ENCODE data around the gene RAB1B. TPM values are rescaled to one million over a fixed set of nuclear protein-coding genes. Genes with fewer than 3 reads are reported as not detected.

The RAB1B gene
- total and polyA plus RNA-seq, 4 donors = 78.6 to 203 (median 168) TPM

DNA sequence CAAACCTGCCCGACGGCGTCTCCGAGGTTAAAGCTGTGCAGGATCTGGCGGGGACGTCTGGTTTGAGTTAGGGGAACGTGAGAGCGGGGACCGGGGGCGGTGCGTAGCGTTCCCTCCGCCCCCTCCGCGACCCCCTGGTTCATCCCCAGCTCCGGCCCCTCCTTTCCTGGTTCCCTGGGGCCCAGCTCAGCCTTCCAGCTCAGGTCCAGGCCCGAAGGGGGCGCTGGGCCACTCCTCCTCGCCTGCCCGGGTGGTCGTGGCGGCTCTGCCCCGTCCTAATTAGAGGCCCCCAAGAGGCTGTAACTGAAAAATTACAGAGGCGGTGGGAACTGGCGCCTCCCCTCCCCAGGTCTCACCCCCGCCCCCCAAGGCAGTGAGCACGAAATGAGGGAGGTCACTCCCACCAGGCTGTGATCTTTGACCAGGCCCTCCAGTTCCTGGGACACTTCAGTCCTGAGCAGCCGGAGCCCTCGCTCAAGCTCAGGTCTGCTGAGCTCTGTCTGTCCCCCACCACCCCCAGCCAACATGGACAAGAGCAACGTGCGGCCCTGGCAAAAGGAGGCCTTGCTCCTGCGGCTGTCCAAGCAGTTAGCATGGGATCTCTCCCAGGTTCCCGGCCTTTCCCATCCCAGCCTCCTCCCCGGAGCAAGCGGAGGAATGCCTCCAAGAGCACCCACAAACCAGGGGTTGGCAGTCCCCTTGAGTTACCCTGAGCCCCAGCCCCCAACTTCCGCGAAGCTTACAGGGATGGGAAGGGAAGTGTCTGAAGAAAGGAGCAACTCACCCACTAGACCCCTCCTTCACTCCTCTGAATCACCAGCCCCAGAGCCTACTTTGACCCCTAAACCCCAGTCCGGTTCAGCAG, 45.1 kb downstream of the RAB1B start:
- DNase-seq (peak; percentile 87 to 94 (median 90)), ATAC-seq (ENCODE audit: insufficient read depth, low FRiP score) (no peak)
- 50 to 60% methylated on average over 33 to 38 of the region's 38 CpGs for WGBS, 2 donors
- no peaks in the 10 kb centered on the region for H3K9me3 ChIP-seq (ENCODE audit: control insufficient read depth in 4 of 4, insufficient read depth in 3 of 4, low read length in 3 of 4)
- TF ChIP-seq, protein P1, sequence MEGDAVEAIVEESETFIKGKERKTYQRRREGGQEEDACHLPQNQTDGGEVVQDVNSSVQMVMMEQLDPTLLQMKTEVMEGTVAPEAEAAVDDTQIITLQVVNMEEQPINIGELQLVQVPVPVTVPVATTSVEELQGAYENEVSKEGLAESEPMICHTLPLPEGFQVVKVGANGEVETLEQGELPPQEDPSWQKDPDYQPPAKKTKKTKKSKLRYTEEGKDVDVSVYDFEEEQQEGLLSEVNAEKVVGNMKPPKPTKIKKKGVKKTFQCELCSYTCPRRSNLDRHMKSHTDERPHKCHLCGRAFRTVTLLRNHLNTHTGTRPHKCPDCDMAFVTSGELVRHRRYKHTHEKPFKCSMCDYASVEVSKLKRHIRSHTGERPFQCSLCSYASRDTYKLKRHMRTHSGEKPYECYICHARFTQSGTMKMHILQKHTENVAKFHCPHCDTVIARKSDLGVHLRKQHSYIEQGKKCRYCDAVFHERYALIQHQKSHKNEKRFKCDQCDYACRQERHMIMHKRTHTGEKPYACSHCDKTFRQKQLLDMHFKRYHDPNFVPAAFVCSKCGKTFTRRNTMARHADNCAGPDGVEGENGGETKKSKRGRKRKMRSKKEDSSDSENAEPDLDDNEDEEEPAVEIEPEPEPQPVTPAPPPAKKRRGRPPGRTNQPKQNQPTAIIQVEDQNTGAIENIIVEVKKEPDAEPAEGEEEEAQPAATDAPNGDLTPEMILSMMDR (IDR thresholded peaks at IDR 0.05; ENCODE audit: control extremely low read depth, extremely low read depth) = no peak
- no peak overlapping the region for H3K4me3 ChIP-seq
- peak overlapping the region; percentile 51 to 77 for H3K27ac ChIP-seq (ENCODE audit: low read depth in 1 of 2, low read length in 1 of 2)
- peak overlapping the region in 1 of 2 donors; percentile 71 for H3K9ac ChIP-seq (ENCODE audit: insufficient read depth in 1 of 2, low read length in 2 of 2)
- H3K4me1 ChIP-seq (ENCODE audit: control insufficient read depth in 5 of 5, insufficient read depth in 5 of 5, low read length in 5 of 5) = peaks cover 0 to 38% (median 15%) of the 10 kb centered on the region in 5 donors
- peaks cover 0 to 3% (median 0%) of the 10 kb centered on the region in 4 donors for H3K36me3 ChIP-seq (ENCODE audit: control insufficient read depth in 4 of 4, insufficient read depth in 4 of 4, low read length in 4 of 4)
- H3K27me3 ChIP-seq (ENCODE audit: control insufficient read depth in 3 of 3, insufficient read depth in 3 of 3, low read length in 2 of 3) = no peaks in the 10 kb centered on the region

DNA sequence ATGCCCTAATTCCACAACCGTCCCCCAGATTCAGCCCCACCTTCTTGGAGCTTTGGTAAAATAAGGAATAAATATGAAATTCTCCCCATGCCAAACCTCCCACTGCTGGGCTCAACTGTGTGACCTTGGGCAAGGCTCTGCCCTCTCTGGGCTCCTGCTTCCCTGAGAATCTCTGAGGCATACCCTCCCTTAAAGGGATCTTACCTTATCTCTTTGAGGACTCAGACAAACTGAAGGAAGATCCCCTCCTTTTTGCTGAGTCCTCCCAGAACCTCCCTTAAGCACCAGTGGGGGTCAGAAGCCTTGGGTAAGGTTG, 45.7 kb downstream of the RAB1B start:
- DNase-seq (no peak), ATAC-seq (ENCODE audit: insufficient read depth, low FRiP score) (no peak)
- Histone ChIP-seq H3K4me1 (ENCODE audit: control insufficient read depth in 5 of 5, insufficient read depth in 5 of 5, low read length in 5 of 5) (peaks cover 0 to 44% (median 18%) of the 10 kb centered on the region in 5 donors), H3K27me3 (ENCODE audit: control insufficient read depth in 3 of 3, insufficient read depth in 3 of 3, low read length in 2 of 3) (no peaks in the 10 kb centered on the region), H3K36me3 (ENCODE audit: control insufficient read depth in 4 of 4, insufficient read depth in 4 of 4, low read length in 4 of 4) (peaks cover 0 to 3% (median 0%) of the 10 kb centered on the region in 4 donors), H3K9me3 (ENCODE audit: control insufficient read depth in 4 of 4, insufficient read depth in 3 of 4, low read length in 3 of 4) (no peaks in the 10 kb centered on the region), H3K9ac (ENCODE audit: insufficient read depth in 1 of 2, low read length in 2 of 2) (peak overlapping the region in 1 of 2 donors; percentile 71), H3K27ac (ENCODE audit: low read depth in 1 of 2, low read length in 1 of 2) (peak overlapping the region in 1 of 2 donors; percentile 15), H3K4me3 (no peak overlapping the region)
- WGBS, 2 donors = 79% methylated on average over 1 of the region's 1 CpG
- TF ChIP-seq, protein P1 (IDR thresholded peaks at IDR 0.05; ENCODE audit: control extremely low read depth, extremely low read depth) = no peak

DNA sequence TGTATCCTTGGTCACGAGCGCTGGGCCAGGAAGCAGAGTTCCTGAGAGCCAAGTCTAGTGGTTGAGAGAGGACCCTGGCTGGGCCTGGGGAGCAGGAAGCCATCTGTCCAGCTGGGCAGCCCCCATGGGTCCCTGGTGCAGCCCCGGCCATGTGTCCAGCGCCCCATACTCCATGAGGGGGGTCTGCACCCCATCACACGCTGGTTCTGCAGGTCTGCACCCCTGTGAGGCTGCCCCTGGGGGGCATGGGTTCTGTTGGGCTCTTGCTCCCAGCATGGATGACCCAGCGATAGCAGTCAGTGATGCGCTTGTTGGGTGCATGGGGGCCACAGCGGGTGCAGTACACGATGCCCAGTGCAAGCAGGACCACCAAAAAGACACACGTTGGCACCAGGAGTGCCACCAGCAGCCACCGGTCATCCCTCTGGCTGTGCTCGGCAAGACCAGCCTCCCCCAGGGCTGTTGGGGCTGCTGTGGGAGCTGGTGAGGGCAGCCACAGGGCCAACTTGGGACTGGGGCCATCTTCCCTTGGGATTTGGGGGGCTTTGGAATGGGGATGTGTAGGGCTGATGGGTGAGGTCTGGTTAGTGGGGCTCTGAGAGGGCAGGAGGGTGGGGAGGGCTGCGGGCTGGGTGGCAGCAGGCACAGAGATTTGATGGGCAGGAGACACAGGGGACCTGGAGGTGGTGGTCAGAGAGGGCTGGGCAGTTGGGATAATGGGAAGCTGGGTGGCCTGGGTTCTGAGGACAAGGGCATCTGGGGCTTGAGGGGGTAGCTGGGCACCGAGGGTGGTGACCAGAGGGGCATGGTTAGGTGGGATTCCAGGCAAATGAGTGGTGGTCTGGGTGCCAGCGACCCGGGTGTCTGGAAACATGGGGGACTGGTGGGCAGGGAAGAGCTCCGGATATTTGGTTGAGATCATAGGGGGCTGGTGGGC, 46.4 kb downstream of the RAB1B start:
- no peaks in the 10 kb centered on the region for H3K9me3 ChIP-seq (ENCODE audit: control insufficient read depth in 4 of 4, insufficient read depth in 3 of 4, low read length in 3 of 4)
- TF ChIP-seq, protein P1 (IDR thresholded peaks at IDR 0.05; ENCODE audit: control extremely low read depth, extremely low read depth) = no peak
- peaks cover 0 to 3% (median 0%) of the 10 kb centered on the region in 4 donors for H3K36me3 ChIP-seq (ENCODE audit: control insufficient read depth in 4 of 4, insufficient read depth in 4 of 4, low read length in 4 of 4)
- no peaks in the 10 kb centered on the region for H3K27me3 ChIP-seq (ENCODE audit: control insufficient read depth in 3 of 3, insufficient read depth in 3 of 3, low read length in 2 of 3)
- no peak overlapping the region for H3K4me3 ChIP-seq
- peak overlapping the region in 1 of 2 donors; percentile 71 for H3K9ac ChIP-seq (ENCODE audit: insufficient read depth in 1 of 2, low read length in 2 of 2)
- WGBS, 2 donors = 81 to 92% methylated on average over 17 of the region's 17 CpGs
- DNase-seq = no peak
- peaks cover 0 to 44% (median 18%) of the 10 kb centered on the region in 5 donors for H3K4me1 ChIP-seq (ENCODE audit: control insufficient read depth in 5 of 5, insufficient read depth in 5 of 5, low read length in 5 of 5)
- ATAC-seq (ENCODE audit: insufficient read depth, low FRiP score) = no peak
- H3K27ac ChIP-seq (ENCODE audit: low read depth in 1 of 2, low read length in 1 of 2) = peak overlapping the region in 1 of 2 donors; percentile 21
